Lower leg skin (tissue), 4 donors: ENCODE measurements around the gene PRIM2. TPM values are rescaled to one million over a fixed set of nuclear protein-coding genes. Genes with fewer than 3 reads are reported as not detected.
A peak's percentile ranks its signal among the peaks of the same experiment; 100 is the strongest.
"Not testable (repeated sequence)": the region's sequence is repeated elsewhere in the genome, so short reads cannot be mapped to it uniquely, and the experiment has no call there.

Experiments
- DNase-seq, 2 donors: peaks; one replicate each; pipeline ENCODE4 v3.0.0-alpha.2; 2019; ENCODE audit warnings: low spot score in 2 of 2
- H3K4me3 ChIP-seq: fragments of 200-600 bp; sonication (generic); 2 replicates; pipeline ENCODE4 v1.5.1; 2017; ENCODE audit warnings: mild to moderate bottlenecking, low read depth; ENCODE audit not compliant: poor library complexity, severe bottlenecking
- POLR2A ChIP-seq, 2 donors: fragments of 450-650 bp; IDR thresholded peaks; one replicate each; pipeline ENCODE4 v1.6.1; 2016 to 2017; ENCODE audit warnings: antibody characterized with exemption in 2 of 2, mild to moderate bottlenecking in 1 of 2, moderate library complexity in 1 of 2
- WGBS, 2 donors: methylation state at CpG; one replicate each; pipeline ENCODE4 v1.1.5; 2018; 5-methylcytosine and 5-hydroxymethylcytosine counted together
- intact Hi-C: fragments of 100-400 bp; cut with DNase I; formaldehyde crosslinking; loops from one replicate; pipeline ENCODE4 v1.15.0; 2023; ENCODE audit warnings: low total_unique reads
- total RNA-seq, 4 donors: library from RNA; depleted of rRNA; stranded (reverse); fragments of >200 nt; gene quantifications; one replicate each; pipeline ENCODE4 v1.1.0, GENCODE V29; 2016
- TF ChIP-seq, protein P1 (sequence below), 3 donors: fragments of 450-650 bp; IDR thresholded peaks; one replicate each; pipeline ENCODE4 v1.5.1; 2016; ENCODE audit warnings: antibody characterized with exemption in 3 of 3, mild to moderate bottlenecking in 3 of 3, moderate library complexity in 2 of 3

PRIM2 gene
- total RNA-seq, 4 donors from 2014 or later = 6.4 to 9.7 (median 6.7) TPM

DNA sequence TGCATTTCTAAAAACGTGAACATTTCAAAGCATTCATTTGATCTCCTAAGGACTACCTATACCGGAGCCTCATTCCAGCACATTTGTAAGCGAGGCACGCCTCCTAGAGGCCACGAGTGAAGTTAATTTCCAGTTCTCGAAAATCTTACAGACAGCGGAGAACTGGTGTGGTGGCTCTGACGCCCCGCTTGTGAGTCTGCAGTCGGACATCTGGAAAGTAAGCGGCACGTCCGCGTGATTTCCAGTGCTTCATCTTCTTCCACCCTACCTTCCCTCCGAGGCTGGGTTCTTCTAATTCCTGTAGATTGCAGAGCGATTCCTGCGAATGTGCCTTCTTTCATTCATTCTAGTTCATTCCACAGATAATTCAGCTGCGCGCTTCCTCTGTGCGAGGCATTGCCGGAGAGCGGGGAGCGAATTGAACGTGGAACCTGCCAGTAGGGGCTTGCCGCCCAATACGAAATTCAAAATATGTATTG lies 810 bp upstream of the PRIM2 start:
- intact Hi-C loops = loop anchor here (5.0 to 10.0 kb wide), 3 partner anchors 122 to 724 kb away; no protein-coding TSS in a partner anchor
- WGBS, 2 donors = 1% methylated on average over 26 of the region's 26 CpGs
- TF ChIP-seq, protein P1, sequence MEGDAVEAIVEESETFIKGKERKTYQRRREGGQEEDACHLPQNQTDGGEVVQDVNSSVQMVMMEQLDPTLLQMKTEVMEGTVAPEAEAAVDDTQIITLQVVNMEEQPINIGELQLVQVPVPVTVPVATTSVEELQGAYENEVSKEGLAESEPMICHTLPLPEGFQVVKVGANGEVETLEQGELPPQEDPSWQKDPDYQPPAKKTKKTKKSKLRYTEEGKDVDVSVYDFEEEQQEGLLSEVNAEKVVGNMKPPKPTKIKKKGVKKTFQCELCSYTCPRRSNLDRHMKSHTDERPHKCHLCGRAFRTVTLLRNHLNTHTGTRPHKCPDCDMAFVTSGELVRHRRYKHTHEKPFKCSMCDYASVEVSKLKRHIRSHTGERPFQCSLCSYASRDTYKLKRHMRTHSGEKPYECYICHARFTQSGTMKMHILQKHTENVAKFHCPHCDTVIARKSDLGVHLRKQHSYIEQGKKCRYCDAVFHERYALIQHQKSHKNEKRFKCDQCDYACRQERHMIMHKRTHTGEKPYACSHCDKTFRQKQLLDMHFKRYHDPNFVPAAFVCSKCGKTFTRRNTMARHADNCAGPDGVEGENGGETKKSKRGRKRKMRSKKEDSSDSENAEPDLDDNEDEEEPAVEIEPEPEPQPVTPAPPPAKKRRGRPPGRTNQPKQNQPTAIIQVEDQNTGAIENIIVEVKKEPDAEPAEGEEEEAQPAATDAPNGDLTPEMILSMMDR (IDR thresholded peaks at IDR 0.05) = peak in 1 of 3 donors; percentile 84
- no peak for TF ChIP-seq POLR2A (IDR thresholded peaks at IDR 0.05)
- H3K4me3 ChIP-seq = peak overlapping the region; percentile 41
- peak; percentile 75 to 94 for DNase-seq

DNA sequence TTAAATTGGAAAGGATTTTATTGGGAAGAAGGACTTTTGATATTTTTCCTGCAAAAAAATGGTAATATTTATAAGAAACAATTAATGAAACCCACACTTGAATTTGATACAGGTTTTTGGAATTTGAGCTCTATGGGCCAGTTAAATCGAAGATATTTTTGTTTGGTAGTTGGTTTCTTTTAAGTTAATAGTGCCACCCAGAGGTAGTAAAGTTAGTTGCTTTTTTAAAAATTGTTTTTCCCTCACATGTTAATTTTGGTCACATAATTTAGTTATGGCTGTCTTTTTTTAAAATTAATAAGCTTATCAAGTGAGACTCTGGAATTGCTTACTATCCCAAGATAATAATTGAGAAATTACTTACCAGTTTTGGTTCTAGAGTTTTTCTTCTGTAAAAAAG lies 7.1 kb downstream of the PRIM2 start:
- TF ChIP-seq, protein P1 (IDR thresholded peaks at IDR 0.05) = no peak
- TF ChIP-seq POLR2A (IDR thresholded peaks at IDR 0.05) = no peak
- intact Hi-C loops = no loop called here
- DNase-seq = no peak
- WGBS, 2 donors = 0 to 18% methylated on average over 1 of the region's 1 CpG
- H3K4me3 ChIP-seq = no peak overlapping the region

DNA sequence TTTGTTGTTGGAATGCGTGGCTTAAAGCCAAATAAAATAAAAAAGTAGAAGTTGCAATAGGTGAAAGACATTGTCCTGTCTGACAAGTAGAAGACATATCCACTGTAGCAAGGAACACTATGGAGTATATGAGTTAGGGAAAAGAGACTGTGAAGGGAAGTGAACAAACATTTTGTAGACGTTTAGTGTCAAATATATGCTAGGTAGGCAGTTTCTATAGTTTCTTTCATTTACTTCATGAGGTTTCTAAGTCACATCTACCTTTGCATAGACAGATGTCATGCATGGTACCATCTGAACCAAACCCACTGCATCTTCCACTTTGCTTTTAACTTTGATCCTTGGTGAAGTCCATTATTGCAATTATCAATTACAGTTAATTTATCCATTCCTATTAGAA lies 9.9 kb downstream of the PRIM2 start:
- DNase-seq = no peak
- TF ChIP-seq POLR2A (IDR thresholded peaks at IDR 0.05) = no peak
- TF ChIP-seq, protein P1 (IDR thresholded peaks at IDR 0.05) = no peak
- H3K4me3 ChIP-seq = no peak overlapping the region
- intact Hi-C loops = no loop called here
- 86 to 90% methylated on average over 2 of the region's 2 CpGs for WGBS, 2 donors

DNA sequence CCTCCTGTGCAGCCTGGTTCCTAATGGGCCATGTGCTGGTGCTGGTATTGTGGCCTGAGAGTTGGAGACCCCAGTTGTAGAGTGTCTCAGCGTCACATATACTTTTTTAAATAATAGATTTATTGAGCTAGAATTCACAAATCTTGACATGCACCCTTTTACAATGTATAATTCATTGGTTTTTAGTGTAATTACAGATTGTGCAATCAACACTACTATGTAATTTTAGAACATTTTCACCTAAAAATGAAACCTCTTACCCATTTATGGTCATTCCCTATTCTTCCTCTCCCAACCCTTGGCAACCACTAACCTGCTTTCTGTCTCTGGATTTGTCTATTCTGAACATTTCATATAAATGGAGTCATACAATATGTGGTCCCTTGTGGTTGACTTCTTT lies 10.6 kb downstream of the PRIM2 start:
- WGBS, 2 donors = 91 to 96% methylated on average over 1 of the region's 1 CpG
- H3K4me3 ChIP-seq = no peak overlapping the region
- intact Hi-C loops = no loop called here
- DNase-seq = no peak
- no peak for TF ChIP-seq POLR2A (IDR thresholded peaks at IDR 0.05)
- TF ChIP-seq, protein P1 (IDR thresholded peaks at IDR 0.05) = no peak

DNA sequence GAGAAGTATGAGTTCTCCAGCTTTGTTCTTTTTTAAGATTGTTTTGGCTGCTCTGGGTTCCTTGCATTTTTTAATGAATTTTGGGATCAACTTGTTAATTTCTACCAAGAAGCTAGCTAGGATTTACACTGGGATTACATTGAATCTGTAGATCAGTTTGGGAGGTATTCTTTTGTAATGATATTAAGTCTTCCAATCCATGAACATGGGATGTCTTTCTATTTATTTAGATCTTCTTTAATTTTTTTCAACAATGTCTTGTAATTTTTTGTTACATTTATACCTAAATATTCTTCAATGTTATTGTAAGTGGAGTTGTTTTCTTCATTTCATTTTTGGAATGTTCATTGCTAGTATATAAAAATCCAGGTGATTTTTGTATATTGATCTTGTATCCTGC lies 12.5 kb downstream of the PRIM2 start:
- intact Hi-C loops = no loop called here
- no peak for DNase-seq
- TF ChIP-seq POLR2A (IDR thresholded peaks at IDR 0.05) = no peak
- TF ChIP-seq, protein P1 (IDR thresholded peaks at IDR 0.05) = no peak
- no peak overlapping the region for H3K4me3 ChIP-seq

DNA sequence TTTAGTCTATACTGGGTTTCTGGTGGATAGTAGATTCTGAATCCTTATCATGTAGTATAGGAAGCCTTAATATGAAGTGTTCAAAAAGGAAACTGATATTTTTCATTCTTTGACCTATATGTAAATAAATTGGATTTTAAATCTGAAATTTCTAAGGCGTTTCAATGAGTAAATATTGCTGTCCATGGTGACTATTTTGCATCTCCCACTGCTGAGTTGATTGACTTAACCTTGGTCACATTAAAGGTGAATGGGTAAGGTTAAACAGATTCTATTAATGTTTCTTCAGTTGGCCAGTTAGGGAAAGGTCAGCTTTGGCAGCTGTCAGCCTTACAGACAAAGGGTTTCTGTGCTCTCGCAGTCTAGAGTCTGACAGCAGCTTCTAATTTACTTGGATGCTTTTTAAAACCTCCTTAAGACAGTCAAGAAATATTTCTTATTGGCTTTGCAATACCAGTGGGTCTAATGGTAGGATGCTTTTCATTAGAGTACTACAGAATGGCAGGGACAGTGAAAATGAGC lies 24.8 kb downstream of the PRIM2 start:
- WGBS, 2 donors = 70 to 76% methylated on average over 2 of the region's 2 CpGs
- H3K4me3 ChIP-seq = no peak overlapping the region
- intact Hi-C loops = no loop called here
- no peak for DNase-seq
- TF ChIP-seq, protein P1 (IDR thresholded peaks at IDR 0.05) = no peak
- TF ChIP-seq POLR2A (IDR thresholded peaks at IDR 0.05) = no peak

DNA sequence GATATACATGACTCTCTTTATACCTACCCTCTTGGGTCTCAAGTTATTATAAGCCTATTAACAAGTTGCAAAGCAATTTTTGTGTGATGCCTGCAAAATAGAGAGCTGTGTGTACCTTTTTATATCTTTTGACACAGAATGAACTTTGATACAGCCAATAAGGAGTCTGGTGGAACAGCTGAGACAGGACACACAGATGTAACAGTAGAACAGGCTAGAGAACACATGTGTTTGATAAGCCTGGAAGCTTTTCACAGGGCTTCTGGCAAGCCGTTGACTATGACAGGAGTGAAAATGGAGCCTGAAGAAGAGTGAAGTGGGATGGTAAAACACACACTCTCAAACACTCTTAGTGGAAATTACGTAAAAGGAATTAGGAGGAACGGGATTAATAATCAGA lies 25.9 kb downstream of the PRIM2 start:
- intact Hi-C loops, DNase-seq, H3K4me3 ChIP-seq: not testable (repeated sequence)
- WGBS, 2 donors = 85 to 90% methylated on average over 3 of the region's 3 CpGs

DNA sequence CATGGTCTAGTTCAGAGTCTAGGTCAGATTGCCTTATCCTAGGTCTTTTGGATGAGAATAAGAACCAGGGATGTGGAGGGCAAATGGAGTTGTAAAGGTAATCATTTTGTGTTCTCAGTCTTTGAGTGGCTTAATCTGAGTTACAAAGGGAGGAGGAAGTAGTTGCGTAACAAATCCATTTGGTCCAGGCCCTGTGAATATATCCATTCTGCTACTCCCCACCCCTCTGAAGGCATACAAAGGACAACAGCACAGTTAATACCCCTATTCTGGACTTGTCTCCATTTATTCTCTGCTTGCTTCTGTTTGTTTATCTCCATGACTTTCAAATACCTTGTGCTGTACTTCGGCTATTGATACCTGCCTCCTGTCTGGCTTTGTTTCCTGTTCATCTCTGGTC lies 29.3 kb downstream of the PRIM2 start:
- DNase-seq, intact Hi-C loops: not testable (repeated sequence)
- 50 to 96% methylated on average over 2 of the region's 2 CpGs for WGBS, 2 donors

DNA sequence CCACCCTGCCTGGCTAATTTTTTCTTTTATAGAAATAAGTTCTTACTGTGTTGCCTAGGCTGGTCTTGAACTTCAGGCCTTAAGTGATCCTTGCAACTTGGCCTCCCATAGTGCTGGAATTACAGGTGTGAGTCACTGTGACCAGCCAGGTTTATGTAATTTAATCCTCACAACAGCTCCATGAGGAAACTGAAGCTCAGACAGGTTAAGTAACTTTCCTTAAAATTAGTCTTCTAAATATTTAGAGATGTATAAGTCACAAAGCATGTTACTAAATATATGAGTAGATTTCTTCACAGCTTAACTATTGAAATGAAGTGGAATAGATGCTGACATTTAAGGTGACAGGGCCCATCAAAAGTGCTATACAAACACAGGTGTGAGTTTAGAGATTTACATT lies 30.2 kb downstream of the PRIM2 start:
- intact Hi-C loops, H3K4me3 ChIP-seq, DNase-seq: not testable (repeated sequence)

More for the DNA sequence above, 29.3 kb downstream of the PRIM2 start:
- not testable (repeated sequence) for H3K4me3 ChIP-seq
